ENCODE results near the gene C6orf120. TPM values are rescaled to one million over a fixed set of nuclear protein-coding genes. Genes with fewer than 3 reads are reported as not detected.

C6orf120 gene
- total and polyA plus RNA-seq, 2 of the 13 experiments (the other 11 are each of a cell fraction or from before 2014, with no cell fraction given): 21.7 to 29.9 TPM

DNA sequence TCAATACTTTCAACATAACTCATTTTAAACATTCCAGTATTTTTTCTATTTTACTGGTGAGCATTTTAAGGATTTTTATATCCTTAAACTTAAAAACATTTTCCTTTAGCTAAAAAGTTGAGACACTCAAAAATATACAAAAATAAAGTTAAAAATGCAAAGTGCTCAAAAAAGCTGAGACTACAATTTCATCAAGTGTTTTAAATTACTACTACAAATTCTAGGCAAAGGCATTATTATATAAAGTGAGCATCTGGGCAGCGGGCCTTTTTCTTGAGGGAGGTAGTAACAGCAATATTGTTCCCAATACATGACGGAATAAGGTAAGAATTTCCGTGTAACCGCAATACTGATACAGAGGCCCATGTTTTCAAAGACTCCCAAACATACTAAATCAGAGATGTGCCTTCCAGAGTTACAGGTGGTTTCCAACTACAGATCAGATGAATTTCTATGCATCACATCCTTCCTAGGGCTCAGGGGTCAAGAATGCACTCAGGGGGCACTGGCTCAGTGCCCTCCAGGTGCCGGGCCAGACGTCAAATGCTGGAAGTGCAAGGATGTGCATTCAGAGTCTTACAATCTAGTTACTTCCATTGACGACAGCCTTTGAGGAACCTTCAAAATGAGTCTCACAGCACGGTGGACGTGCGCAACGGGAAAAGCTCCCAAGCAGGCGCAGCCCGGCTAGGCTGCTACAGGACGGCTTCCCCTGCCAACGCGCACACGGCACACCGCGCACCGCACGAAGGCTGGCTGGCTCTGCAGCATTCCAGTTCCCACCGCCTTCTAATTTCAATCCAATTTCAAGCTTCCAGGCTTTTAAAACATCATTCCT, 20.7 kb downstream of the C6orf120 start (continued):
- no peak for TF ChIP-seq ZBTB40 (IDR thresholded peaks at IDR 0.05)
- TF ChIP-seq ZBTB40 (CRISPR knock-in tag; IDR thresholded peaks at IDR 0.05): no peak
- no peak for TF ChIP-seq NONO (IDR thresholded peaks at IDR 0.05)
- TF ChIP-seq NONO (CRISPR knock-in tag; conservative IDR thresholded peaks at IDR 0.05): no peak
- 0 out of 2 replicates have a peak, but pooled peaks have one; percentile 28 for TF ChIP-seq ZMYM4 (CRISPR knock-in tag; IDR thresholded peaks at IDR 0.05)
- TF ChIP-seq ZNF124 (CRISPR knock-in tag; IDR thresholded peaks at IDR 0.05): no peak
- TF ChIP-seq HCFC1 (IDR thresholded peaks at IDR 0.05; ENCODE audit: low read depth, low read length): no peak
- 0 out of 2 replicates have a peak, but pooled peaks have one; percentile 12 for TF ChIP-seq ZNF607 (CRISPR knock-in tag; IDR thresholded peaks at IDR 0.05; ENCODE audit: borderline replicate concordance)
- no peak for TF ChIP-seq ZSCAN22 (CRISPR knock-in tag; IDR thresholded peaks at IDR 0.05)
- no peak for TF ChIP-seq TP53 (CRISPR knock-in tag; conservative IDR thresholded peaks at IDR 0.05)
- TF ChIP-seq, protein P1, sequence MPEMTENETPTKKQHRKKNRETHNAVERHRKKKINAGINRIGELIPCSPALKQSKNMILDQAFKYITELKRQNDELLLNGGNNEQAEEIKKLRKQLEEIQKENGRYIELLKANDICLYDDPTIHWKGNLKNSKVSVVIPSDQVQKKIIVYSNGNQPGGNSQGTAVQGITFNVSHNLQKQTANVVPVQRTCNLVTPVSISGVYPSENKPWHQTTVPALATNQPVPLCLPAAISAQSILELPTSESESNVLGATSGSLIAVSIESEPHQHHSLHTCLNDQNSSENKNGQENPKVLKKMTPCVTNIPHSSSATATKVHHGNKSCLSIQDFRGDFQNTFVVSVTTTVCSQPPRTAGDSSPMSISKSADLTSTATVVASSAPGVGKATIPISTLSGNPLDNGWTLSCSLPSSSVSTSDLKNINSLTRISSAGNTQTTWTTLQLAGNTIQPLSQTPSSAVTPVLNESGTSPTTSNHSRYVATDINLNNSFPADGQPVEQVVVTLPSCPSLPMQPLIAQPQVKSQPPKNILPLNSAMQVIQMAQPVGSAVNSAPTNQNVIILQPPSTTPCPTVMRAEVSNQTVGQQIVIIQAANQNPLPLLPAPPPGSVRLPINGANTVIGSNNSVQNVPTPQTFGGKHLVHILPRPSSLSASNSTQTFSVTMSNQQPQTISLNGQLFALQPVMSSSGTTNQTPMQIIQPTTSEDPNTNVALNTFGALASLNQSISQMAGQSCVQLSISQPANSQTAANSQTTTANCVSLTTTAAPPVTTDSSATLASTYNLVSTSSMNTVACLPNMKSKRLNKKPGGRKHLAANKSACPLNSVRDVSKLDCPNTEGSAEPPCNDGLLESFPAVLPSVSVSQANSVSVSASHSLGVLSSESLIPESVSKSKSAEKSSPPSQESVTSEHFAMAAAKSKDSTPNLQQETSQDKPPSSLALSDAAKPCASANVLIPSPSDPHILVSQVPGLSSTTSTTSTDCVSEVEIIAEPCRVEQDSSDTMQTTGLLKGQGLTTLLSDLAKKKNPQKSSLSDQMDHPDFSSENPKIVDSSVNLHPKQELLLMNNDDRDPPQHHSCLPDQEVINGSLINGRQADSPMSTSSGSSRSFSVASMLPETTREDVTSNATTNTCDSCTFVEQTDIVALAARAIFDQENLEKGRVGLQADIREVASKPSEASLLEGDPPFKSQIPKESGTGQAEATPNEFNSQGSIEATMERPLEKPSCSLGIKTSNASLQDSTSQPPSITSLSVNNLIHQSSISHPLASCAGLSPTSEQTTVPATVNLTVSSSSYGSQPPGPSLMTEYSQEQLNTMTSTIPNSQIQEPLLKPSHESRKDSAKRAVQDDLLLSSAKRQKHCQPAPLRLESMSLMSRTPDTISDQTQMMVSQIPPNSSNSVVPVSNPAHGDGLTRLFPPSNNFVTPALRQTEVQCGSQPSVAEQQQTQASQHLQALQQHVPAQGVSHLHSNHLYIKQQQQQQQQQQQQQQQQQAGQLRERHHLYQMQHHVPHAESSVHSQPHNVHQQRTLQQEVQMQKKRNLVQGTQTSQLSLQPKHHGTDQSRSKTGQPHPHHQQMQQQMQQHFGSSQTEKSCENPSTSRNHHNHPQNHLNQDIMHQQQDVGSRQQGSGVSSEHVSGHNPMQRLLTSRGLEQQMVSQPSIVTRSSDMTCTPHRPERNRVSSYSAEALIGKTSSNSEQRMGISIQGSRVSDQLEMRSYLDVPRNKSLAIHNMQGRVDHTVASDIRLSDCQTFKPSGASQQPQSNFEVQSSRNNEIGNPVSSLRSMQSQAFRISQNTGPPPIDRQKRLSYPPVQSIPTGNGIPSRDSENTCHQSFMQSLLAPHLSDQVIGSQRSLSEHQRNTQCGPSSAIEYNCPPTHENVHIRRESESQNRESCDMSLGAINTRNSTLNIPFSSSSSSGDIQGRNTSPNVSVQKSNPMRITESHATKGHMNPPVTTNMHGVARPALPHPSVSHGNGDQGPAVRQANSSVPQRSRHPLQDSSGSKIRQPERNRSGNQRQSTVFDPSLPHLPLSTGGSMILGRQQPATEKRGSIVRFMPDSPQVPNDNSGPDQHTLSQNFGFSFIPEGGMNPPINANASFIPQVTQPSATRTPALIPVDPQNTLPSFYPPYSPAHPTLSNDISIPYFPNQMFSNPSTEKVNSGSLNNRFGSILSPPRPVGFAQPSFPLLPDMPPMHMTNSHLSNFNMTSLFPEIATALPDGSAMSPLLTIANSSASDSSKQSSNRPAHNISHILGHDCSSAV (CRISPR knock-in tag; IDR thresholded peaks at IDR 0.05; ENCODE audit: borderline replicate concordance): no peak
- TF ChIP-seq MATR3 (CRISPR knock-in tag; IDR thresholded peaks at IDR 0.05): no peak
- no peak for TF ChIP-seq HOXD1 (CRISPR knock-in tag; IDR thresholded peaks at IDR 0.05)
